ENCODE results near the gene SEMA4D. TPM values are rescaled to one million over a fixed set of nuclear protein-coding genes. Genes with fewer than 3 reads are reported as not detected.

SEMA4D gene
- polyA plus RNA-seq, 1 donor from 2014 or later = 34.0 TPM

DNA sequence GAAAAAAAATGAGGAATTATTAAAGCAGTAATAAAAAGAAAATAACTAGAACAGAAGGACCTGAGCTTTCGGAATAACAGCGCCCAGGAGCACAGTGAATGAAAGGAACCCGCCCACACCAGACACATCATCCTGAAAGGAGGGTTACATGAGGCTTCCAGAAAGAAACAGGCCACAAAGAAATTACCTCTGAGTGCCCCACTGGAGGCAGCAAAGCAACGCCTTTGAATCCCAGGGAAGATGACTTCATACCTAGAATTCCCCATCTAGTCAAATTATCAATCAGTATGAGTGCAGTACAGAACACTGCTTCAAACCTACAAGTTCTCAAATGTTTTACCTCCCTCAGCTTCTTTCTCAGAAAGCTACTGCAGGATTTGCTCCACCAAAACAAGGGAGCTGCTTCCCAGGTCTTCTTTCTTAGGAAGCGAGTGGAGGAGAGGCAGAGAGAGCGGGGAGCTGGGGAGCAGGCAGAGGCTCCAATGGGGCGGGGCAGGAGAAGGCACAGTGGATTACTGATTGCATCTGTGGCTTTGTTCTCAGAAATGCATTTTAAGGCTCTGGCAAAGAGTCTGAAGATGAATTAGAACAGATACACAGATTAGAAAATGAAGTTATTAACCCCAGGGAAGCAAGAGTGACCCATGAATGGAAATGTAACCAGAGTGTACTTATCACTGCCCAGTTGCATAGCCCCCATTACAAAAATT, 87.1 kb downstream of the SEMA4D start:
- no peaks in the 10 kb centered on the region for H3K9me3 ChIP-seq (ENCODE audit: low read length)
- peak overlapping the region; percentile 77 for H3K9ac ChIP-seq (ENCODE audit: low read length)
- H3K4me3 ChIP-seq (ENCODE audit: low read length) = no peak overlapping the region
- H3K27me3 ChIP-seq (ENCODE audit: insufficient read depth, low read depth, low read length) = no peaks in the 10 kb centered on the region
- TF ChIP-seq, protein P1, sequence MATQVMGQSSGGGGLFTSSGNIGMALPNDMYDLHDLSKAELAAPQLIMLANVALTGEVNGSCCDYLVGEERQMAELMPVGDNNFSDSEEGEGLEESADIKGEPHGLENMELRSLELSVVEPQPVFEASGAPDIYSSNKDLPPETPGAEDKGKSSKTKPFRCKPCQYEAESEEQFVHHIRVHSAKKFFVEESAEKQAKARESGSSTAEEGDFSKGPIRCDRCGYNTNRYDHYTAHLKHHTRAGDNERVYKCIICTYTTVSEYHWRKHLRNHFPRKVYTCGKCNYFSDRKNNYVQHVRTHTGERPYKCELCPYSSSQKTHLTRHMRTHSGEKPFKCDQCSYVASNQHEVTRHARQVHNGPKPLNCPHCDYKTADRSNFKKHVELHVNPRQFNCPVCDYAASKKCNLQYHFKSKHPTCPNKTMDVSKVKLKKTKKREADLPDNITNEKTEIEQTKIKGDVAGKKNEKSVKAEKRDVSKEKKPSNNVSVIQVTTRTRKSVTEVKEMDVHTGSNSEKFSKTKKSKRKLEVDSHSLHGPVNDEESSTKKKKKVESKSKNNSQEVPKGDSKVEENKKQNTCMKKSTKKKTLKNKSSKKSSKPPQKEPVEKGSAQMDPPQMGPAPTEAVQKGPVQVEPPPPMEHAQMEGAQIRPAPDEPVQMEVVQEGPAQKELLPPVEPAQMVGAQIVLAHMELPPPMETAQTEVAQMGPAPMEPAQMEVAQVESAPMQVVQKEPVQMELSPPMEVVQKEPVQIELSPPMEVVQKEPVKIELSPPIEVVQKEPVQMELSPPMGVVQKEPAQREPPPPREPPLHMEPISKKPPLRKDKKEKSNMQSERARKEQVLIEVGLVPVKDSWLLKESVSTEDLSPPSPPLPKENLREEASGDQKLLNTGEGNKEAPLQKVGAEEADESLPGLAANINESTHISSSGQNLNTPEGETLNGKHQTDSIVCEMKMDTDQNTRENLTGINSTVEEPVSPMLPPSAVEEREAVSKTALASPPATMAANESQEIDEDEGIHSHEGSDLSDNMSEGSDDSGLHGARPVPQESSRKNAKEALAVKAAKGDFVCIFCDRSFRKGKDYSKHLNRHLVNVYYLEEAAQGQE (IDR thresholded peaks at IDR 0.05; ENCODE audit: borderline replicate concordance) = no peak
- TF ChIP-seq EP300 (conservative IDR thresholded peaks at IDR 0.05; ENCODE audit: poor library complexity, severe bottlenecking) (no peak), RAD21 (conservative IDR thresholded peaks at IDR 0.05) (peak; percentile 26), MXI1 (conservative IDR thresholded peaks at IDR 0.05; ENCODE audit: poor library complexity, severe bottlenecking) (no peak), TAF1 (IDR thresholded peaks at IDR 0.05; ENCODE audit: low read depth) (no peak), EZH2 (IDR thresholded peaks at IDR 0.05; ENCODE audit: borderline replicate concordance, insufficient read depth, low read length, poor library complexity, severe bottlenecking) (no peak)
- TF ChIP-seq, protein P2, sequence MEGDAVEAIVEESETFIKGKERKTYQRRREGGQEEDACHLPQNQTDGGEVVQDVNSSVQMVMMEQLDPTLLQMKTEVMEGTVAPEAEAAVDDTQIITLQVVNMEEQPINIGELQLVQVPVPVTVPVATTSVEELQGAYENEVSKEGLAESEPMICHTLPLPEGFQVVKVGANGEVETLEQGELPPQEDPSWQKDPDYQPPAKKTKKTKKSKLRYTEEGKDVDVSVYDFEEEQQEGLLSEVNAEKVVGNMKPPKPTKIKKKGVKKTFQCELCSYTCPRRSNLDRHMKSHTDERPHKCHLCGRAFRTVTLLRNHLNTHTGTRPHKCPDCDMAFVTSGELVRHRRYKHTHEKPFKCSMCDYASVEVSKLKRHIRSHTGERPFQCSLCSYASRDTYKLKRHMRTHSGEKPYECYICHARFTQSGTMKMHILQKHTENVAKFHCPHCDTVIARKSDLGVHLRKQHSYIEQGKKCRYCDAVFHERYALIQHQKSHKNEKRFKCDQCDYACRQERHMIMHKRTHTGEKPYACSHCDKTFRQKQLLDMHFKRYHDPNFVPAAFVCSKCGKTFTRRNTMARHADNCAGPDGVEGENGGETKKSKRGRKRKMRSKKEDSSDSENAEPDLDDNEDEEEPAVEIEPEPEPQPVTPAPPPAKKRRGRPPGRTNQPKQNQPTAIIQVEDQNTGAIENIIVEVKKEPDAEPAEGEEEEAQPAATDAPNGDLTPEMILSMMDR (IDR thresholded peaks at IDR 0.05; ENCODE audit: poor library complexity, severe bottlenecking) = no peak
- H3K27ac ChIP-seq (ENCODE audit: low read length) = peak overlapping the region; percentile 99
- peaks cover 21% of the 10 kb centered on the region for H3F3A ChIP-seq (ENCODE audit: insufficient read depth, low read length, poor library complexity, severe bottlenecking)
- peaks cover 27% of the 10 kb centered on the region for H3K79me2 ChIP-seq (replicated peaks; ENCODE audit: insufficient read depth, low read length)
- H3K9me2 ChIP-seq (ENCODE audit: insufficient read depth, low read length) = no peaks in the 10 kb centered on the region
- H3K36me3 ChIP-seq (ENCODE audit: insufficient read depth, low read length) = no peaks in the 10 kb centered on the region
- H2AFZ ChIP-seq (ENCODE audit: low read depth, low read length) = no peak overlapping the region
- no peaks in the 10 kb centered on the region for H4K20me1 ChIP-seq (ENCODE audit: insufficient read depth)
- H3K4me2 ChIP-seq (ENCODE audit: low read length) = no peak overlapping the region

DNA sequence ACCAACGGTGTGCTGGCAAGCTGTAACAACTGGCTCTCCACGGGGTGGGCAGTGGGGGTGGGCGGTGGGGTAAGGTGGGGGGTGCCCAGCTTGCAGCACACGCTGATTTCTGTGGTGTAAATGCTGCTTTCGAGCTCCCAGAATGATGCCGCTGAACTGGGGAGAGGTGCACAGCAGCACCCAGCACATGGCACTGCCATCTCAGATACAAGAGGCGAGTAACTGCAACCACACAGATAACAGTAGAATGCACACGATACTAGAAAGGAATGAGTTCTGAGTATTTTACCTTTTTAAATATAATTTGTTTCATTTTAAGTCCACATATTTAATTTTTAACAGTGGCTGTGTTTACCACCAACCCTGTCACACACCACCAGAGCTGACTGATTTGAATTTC, 87.9 kb downstream of the SEMA4D start:
- H3K27me3 ChIP-seq (ENCODE audit: insufficient read depth, low read depth, low read length) = no peaks in the 10 kb centered on the region
- no peaks in the 10 kb centered on the region for H4K20me1 ChIP-seq (ENCODE audit: insufficient read depth)
- no peak overlapping the region for H2AFZ ChIP-seq (ENCODE audit: low read depth, low read length)
- no peaks in the 10 kb centered on the region for H3K36me3 ChIP-seq (ENCODE audit: insufficient read depth, low read length)
- no peak overlapping the region for H3K4me2 ChIP-seq (ENCODE audit: low read length)
- no peaks in the 10 kb centered on the region for H3K9me3 ChIP-seq (ENCODE audit: low read length)
- peaks cover 19% of the 10 kb centered on the region for H3F3A ChIP-seq (ENCODE audit: insufficient read depth, low read length, poor library complexity, severe bottlenecking)
- TF ChIP-seq SMC3 (conservative IDR thresholded peaks at IDR 0.05; ENCODE audit: poor library complexity) = no peak
- no peaks in the 10 kb centered on the region for H3K9me2 ChIP-seq (ENCODE audit: insufficient read depth, low read length)
- peaks cover 19% of the 10 kb centered on the region for H3K79me2 ChIP-seq (replicated peaks; ENCODE audit: insufficient read depth, low read length)
- H3K4me3 ChIP-seq (ENCODE audit: low read length) = no peak overlapping the region
- no peak overlapping the region for H3K9ac ChIP-seq (ENCODE audit: low read length)
- peak overlapping the region; percentile 99 for H3K27ac ChIP-seq (ENCODE audit: low read length)
